ENCODE data around the gene PPP1R3D. TPM values are rescaled to one million over a fixed set of nuclear protein-coding genes. Genes with fewer than 3 reads are reported as not detected.

Gene PPP1R3D
- polyA plus RNA-seq, 1 donor, result 6.0 TPM

DNA sequence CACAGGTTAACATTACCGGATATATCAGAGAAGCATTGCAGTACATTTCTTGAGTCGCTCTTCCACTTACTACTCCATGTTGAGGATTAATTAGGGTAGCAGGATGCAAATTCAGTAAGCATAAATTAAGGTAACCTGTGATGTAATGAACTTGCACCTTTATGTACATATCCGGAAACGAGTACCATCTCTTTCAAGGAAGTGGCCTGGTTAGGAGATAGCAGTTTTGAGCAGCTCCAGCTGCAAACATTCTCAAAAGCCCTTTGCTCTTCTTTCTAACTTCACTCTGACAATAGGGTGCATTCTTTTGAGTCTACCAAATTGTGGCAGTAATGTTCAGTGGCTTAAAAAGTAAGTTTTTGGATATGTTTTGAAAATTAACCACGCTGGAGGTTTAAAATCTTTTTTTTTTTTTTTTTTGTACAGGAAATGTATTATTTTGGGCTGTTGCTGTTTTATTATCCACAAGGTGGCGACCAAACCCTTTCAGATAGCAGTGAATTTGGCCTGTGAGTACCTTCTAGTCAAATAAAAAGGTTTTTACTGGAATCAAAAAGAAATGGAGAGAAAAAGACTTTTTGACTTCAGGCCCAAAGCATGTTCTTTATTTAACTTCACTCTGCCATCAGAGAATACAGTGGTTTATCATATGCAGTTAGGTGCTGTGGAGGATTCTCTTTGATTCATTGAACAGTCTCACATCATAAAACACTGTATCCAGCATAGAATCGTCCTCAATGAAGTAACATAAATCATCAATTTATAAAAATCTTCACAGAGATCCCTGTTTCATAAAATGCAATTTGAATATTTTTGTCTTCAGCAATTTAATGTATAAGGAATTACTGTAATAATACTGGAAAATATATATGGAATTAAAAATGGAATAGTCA, 9.0 kb upstream of the PPP1R3D start:
- DNase-seq, result peak; percentile 67

DNA sequence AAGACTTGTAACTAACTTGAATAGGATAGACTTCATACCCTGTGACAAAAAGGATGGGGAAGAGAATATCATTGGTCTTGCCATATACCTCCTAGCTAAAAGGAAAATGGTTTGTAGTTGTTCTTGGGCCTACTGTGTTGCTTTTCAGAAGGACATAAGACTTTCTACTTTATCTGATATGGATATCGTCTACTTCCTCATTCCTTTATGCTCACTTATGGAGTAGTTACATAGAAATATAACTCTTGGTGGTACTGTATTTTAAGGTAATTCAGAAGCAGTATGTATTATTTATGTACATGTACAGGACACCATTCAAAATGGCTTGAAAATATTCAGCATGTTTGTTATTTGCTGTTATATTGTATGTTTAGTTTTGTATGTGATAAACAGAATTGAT, 8.1 kb upstream of the PPP1R3D start:
- no peak for DNase-seq

DNA sequence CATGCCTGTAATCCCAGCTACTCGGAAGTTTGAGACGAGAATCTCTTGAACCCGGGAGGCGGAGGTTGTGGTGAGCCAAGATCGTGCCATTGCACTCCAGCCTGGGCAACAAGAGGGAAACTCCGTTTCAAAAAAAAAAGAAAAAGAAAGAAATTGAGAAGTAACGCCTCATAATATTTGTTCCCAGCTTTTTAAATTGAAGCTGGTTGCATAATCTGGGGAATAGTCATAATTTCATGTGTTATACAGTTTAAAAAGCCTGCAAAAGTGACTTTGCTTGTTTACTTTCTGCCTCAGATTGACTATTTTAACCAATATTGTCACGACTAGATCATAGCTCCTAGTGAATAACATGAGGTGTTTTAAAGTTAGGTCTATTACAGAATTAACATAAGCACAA, 7.3 kb upstream of the PPP1R3D start:
- no peak for DNase-seq

DNA sequence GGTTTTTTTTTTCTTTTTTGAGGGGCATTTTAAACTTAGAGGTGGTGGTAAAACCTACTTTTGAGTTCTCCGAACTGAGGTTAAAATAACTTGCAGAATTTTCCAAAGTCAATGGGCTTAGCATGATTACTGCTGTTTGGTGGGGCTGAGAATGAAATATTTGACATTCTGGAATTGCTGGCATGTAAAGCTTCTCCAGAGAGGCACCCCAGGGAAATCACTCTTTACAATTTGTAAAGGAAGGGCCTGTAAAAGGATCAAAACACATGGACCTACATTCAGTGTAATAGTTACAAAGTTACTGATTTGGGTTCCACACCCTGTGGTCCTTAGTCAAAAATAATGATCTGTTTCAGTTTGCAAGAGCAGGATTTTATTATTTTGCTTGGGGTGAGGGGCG, 5.6 kb upstream of the PPP1R3D start:
- no peak for DNase-seq

DNA sequence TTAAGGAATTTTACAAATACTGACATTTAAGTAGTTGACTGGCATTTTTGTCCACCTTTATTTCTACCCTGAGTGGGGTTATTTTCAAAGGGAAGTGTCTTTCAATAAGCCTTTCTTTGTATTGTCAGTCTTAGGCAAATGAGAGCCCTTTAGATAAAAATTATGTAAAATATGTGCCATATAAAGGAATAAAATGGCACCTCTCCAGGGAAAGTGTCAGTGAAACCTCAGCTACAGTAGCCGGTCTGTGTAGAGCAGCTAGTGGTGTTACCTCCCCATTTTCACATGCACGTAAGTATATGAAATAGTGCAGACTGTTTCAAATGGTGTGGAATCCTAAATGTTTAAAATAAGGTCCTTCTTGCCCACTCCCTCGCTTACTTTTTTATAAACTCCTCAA, 5.1 kb upstream of the PPP1R3D start:
- DNase-seq, result no peak

DNA sequence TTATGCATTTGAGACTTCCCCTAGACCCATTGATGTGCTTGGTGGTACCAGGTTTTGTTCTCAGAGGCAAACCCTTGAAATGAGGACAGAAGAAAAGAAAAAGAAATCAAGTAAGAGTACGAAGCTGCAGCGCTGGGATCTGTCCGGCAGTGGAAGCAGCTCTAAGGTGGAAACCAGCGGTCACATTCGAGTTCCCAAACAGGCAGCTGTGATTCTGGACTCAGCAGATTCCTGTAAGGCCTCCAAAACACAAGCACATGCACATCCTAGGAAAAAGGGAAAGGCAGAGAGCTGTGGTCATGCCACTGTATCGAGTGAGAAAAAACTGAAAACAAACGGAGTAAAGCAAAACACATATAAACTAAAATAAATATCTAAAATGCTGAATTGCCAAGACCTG, 4.6 kb upstream of the PPP1R3D start:
- DNase-seq, result no peak

DNA sequence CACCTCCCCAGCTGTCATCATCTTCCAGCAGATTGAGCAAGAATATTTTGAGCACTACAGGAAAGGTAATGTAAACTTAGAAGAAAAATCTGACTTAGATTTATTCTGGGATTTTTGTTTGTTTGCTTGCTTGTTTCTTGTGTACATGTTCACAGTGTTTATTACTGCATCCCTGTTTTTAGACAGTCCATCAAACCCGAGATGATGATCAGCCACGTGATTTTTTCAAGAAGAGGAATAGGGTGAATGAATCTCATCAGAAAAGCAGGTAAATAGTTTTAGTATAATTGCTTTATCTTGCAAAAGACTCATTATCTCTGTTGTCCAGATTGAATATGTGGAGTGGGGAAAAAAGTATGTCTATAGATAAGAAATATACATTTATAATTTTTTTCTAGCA, 2.1 kb upstream of the PPP1R3D start:
- DNase-seq, result no peak

DNA sequence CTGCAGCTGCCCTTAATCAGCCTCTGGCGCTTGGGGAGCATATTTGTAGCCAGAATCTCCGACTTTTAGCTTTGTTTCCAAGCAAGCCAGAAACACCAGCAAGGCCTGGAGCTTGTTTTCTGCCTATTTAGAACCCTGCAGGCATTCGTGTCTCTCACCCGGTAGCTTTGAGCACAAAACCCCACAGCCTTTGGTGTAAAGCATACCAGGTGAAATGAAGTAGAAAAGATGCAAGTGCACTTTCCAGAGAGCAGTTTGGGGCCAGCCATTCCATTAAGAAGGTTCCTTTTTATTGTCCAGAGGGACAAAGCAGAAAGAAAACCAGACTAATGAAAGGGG, 820 bp upstream of the PPP1R3D start:
- no peak for DNase-seq

DNA sequence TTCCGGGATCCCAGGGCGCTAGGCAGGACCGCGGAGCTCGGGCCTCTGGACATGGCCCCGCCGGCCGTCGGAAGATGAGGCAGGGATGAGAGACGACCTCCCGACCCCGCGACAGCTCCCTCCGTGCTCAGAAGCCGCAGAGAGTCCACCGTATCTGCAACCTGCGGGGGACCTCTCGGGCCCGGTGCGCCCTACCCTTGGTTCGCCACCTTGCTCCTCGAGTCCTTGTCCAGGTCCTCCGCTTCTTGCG, 301 bp downstream of the PPP1R3D start:
- no peak for DNase-seq

DNA sequence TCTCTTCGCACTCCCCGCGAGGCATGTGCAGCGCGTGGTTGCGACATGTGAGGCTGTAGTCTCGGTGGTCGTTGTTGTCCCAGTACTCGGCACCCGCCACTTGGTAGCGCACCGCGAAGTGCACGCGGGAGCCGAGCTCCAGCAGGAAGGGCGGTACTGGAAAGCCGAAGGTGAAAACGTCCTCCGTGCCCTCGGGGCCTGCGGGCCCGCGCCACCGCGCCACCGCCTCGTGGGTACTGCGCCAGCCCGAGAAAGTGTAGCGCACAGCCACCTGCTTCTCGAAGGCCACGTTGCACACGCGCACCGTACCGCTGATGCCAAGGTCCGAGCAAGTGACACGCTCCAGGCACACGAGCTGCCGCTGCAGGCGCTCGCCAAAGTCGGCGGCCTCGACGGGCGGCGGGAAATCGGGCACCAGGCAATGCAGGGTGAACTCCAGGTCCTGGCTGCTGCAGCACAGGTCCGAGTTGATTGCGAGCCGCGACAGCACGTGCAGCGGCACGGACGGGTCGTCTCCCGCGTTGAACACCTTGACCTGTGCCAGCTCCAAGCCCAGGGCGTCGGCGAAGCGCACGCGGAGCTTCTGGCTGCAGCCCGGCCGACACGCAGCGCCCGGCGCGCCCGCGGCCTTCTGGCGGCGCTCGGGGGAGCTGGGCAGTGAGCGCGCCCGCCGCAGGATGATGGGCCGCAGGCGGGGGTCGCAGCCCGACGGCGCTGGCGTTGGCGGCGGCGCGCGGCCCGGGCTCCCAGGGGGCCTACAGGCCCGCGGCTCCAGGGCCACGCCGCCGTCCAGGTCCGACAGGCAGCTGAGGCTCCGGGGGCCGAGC, 840 bp downstream of the PPP1R3D start:
- no peak for DNase-seq

DNA sequence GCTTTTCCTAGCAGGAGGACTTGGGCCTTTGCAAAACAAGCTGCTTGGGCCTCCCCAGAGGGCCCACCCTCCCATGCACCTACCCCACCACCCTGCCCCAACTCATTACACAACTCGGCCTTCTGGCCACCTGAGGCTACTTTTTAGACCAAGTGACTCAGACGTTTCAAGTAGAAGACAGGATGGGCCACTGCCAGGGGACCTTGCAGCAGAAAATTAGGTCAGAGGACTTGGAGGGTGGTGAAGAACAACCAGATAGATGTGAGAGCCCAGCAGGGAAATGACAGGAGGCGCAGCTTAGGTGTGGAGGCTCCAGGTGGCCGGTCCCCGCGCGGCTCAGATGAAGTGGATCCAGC, 1.4 kb downstream of the PPP1R3D start:
- DNase-seq, result no peak

DNA sequence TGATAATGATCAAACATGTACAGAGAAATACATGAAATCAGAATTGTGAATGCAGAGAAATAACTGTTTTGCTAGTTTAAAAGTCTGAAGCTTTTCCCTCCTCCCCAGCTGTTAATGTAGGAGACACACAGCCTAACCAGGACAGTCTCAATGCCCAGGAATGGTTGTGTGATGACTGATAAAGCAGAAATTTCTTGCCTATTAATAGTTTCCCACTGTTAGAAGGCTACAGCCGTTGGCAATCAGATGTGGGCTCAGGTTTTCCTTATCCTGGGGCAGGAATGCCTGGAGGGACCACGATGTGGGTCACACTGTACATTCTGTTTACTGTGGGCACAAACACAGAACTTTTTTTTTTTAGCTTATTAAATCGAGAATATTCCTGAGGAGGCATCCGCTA, 1.9 kb downstream of the PPP1R3D start:
- no peak for DNase-seq

DNA sequence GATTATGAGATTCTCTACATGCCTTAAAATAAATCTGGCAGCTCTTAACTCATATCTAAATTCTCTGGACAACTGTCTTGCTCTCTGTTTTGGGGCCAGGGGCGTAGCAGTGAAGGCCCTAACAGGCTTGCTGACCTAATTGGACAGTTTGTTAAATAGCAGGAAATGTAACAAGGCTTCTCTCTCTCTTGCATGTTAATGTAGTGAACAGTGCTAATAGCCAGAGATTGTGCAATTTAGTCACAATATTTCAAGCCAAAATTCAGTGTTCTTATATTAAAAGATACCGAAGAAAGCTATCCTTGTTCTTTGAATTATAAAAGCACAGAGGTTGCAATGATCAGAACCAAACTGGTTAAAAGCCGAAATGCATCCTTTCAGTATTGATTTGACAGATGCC, 3.0 kb downstream of the PPP1R3D start:
- DNase-seq, result no peak

DNA sequence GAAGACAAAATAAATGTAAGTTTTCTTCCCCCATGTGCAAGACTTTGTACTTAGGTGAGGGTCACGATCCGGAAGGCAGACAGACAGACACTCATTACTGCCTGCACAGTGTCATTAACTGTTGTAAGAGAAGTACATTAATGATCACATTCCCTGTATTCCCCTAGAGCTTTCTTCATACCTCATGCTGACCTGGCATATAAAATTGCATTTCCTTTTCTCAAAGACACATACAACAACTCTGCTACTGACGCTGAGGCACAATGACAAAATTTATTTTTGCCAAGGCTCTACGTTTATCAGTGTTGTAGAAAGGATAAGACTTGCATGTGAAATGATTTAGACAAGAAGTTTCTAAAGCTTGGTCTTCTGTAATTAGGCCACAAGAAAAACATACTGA, 3.7 kb downstream of the PPP1R3D start:
- DNase-seq, result no peak

DNA sequence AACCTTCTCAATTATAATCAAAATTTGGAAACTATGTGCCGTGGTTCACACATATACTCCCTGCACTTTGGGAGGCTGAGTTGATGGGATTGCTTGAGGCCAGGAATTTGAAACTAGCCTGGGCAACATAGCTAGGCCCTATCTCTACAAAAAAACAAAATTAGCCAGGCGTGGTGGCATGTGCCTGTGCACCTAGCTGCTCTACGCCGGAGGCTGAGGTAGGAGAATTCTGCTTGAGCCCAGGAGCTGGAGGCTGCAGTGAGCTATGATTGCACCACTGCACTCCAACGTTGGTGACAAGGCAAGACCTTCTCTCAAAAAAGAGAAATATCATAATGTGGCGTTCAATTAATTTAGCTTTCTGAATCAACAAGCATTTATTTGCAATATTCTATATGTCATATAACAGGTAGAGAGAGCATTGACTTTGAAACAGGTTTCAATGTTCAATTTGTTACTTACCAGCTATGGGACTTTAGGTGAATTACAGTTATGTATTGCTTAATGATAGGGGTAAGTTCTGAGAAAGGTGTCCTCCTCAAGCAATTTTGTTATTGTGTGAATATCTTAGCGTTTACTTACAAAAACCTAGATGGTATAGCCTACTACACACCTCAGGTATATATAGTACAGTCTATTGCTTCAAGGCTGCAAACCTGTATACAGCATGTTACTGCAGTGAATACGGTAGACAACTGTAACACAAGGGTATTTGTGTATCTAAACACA, 4.5 kb downstream of the PPP1R3D start:
- DNase-seq, result no peak

DNA sequence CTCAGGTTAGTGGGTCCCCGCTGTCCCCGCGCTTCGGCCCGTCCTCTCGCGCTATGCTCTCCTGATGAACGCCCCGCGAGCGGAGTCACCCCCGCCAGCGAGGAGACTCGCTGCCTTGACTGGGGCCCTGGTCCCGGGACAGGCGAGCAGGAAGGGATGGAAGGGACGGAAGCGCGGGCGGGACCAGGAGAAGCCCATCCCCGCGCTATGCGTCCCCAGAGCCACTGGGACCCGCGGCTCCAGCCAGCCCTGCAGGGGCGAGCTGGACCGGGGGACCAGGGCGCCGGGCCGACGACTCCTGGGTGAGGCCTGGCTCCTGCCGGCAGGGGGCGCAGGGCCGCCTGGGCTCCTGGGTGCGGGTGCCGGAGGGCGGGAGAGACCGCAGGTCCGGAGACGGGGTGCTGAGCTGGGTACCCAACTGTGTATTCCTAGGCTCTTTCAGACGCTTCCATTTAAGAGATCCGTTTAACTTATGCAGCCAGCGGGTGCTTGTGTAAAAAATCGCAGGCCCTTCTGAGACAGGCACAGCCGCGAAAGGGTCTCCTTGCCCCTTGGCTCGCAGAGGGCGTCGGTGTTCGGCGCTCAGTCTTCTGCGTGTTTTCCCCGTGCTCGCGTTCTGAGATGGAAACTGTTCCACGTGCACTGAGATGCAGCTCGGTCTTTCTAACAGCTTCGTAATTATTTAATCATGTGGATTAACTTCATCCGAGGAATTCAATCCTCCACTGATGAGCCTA, 6.1 kb downstream of the PPP1R3D start:
- DNase-seq, result peak; percentile 75

DNA sequence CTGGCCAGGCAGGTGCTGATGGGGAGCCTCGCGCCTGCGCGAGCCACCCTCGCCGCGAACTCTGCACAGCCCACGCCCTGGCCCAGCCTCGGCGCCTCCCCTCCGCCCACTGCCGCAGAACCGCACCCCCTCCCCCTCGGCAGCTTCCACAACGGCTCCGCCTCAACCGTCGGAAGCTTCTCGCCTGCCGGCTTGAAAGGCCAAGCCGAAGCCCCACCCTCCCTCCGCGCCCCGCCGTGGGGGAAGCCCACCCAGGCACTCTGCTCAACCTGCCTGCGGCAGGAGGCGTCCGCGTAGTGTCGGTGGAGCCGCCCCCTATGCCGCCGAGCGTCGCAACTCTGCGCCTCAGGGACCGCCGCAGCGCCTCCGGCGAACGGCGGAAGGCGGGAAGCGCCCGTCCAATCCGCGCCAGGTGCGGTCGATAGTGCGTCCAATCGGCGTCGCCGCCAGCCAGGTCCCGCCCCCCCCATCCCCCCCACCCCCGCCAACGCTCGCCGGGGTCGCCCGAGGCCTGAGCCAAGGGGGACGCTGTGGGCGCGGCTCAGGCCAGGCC, 6.7 kb downstream of the PPP1R3D start, which contains the start of gene SYCP2:
Gene SYCP2 (minus strand): TSS at position 342 of the 553 bp plus-strand sequence. CDS start 11,224 bp downstream, outside the sequence.
- DNase-seq, result no peak

DNA sequence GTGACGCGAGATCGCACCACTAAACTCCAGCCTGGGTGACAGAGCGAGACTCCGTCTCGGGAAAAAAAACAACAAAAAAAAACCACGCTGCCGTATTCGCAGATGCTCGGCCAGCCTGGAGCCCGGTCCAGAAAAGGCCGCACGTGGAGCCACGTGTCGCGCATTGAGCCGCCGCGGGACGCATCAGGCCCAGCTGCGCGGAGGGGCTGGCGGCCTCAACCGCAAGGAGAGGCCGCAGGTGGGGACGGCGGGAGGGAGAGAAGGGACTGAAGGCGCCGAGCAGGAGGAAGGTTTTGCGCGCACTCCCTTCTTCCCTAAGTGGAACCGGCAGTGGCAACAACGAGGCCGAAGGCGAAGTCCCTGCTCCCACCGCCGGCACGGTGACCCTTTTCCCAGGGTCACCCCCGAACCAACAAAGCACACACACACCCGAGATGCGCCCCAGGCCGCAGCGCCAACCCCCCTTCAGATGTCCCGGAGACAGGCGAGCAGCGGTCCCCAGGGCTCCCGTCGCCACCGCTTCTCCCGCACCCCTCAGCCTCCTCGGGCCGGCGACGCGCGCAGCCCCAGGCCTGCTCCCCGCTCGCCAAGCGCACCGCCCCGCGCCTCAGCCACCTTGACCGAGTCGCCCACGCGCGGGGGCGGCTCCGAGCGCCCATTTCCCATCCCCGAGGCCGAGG, 7.3 kb downstream of the PPP1R3D start:
- DNase-seq, result no peak

DNA sequence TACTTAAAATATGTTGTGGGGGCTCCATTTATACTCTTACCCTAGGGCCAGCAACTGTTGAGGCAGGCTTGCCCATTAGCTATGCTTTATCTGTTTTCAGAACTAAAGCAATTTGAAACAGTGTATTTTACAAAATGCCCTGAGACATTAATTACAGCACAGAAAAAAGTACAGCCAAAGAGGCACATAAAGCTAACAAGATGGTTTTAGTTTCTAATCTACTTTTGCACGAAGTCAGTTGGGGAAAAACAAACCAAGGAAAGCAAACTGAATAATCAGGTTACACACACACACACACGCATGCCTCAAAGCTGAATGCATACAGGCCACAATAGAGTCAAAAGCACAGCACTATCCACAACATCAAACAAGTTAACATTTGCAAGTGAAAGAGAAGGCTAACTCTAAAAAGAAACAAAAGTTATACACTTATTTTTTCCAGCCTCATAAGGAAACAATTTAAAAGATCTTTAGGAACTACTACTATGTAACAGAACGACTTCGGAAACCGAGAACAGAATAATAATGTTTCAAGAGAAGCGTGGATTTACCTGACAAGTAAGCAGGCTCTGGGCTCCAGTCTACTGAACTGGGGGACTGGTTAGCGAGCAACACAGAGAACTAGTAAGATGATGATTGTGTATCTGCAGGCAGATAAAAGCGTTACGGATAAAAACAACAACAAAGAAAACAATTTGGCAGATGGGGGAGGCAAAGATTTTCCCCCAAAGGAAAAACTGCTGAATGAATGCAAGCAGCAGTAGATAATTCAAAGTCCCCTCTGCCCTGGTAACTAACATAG, 8.4 kb downstream of the PPP1R3D start:
- no peak for DNase-seq

DNA sequence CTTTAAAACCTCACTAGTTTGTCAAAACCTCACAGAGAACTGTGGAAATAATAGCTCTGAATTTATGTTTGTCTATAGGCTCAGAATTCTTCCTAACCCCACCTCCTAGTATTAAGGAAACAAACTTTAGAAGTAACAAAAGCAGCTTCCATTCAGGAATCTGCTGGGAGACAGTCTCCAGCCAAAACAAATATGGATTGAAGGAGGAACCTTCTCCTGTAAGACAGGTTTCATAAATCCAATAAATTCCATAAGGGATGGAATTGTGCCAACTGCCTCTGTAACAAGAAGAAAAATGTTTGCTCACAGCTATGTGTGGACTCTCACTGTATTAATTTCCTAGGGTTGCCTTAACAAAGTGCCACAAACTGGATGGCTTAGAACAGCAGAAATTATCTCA, 14.2 kb downstream of the PPP1R3D start:
- DNase-seq, result no peak

DNA sequence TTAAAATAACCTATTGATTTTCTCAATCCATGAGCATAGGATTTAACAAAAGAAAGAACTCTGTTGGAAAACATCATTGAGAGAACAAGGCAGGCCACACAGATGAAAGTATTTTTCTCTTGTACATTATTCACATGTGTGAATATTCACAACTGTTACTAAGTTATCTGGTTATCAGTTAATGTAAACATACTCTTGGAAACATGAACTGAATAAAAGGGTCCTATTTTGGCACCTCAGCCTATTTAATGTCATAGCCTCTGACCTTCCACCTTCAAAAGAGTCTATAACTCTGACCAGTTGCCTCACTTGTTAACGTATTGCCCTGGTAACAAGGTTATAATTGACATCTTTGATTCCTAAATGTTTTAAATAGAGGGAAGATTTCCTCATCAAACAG, 14.7 kb downstream of the PPP1R3D start:
- no peak for DNase-seq
